Fibroblast of lung (primary cell): ENCODE data around the gene DOK4.

Experiments
- CTCF ChIP-seq, 2 donors: IDR thresholded peaks in 1 of 2; conservative IDR thresholded peaks in 1 of 2; 1 replicate in 1 of 2; 2 replicates in 1 of 2; pipeline ENCODE4 v1.5.1; 2011 to 2012; ENCODE audit warnings: low read length in 2 of 2, control low read depth in 1 of 2, inconsistent platforms in 1 of 2, low read depth in 1 of 2, mild to moderate bottlenecking in 1 of 2
- EZH2 ChIP-seq: IDR thresholded peaks from 2 replicates; pipeline ENCODE4 v1.5.1; 2012; ENCODE audit warnings: low read length, control low read depth, mild to moderate bottlenecking; ENCODE audit errors: missing control alignments

DNA sequence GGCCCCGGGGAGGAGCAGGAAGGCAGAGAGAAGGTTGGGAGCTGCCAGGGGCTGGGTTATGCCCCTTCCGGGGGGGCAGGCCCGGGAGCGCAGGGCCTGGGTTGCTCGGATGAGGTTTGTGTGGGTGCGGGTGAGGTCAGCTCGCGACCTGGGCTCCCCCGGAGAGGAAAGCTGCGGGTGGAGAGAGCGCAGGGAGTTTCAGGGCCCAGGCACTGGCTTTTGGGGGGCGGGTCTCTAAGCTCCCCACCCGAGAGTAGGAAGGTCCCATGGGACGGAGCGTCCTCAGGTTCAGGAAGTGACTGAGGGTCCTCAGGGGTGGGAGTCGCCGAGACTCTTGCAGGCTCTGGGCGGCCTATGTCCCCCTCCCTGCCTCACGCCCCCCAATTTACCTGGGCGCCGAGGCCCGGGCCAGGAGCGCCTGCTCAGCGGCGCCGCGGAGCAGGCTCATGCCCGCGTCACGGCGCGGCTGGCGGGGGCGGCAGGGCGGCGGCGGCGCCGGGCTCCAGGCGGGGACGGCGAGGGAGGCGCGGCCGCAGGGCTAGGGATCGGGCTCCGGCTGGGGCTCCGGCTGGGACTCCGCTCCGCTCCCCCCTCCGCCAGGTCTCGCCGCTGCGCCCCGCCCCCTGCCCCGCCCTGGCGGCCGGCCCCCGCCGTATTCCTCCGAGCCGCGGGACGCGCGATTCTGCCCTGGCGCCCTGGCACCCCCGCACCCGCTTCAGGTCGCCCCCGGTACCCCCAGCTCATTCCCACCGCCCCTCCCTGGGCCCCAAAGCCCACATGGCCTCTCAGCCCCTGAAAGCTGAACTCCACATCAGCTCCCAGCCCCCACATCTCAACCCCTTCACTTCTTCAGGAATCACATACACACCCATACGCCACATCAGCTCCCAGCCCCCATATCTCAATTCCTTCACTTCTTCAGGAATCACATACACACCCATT lies at the start of gene DOK4:
- TF ChIP-seq CTCF (conservative IDR thresholded peaks at IDR 0.05 in 1 of 2, IDR thresholded peaks at IDR 0.05 in 1 of 2; ENCODE audit: low read depth in 1 of 2, low read length in 2 of 2) (no peak), EZH2 (no peak)
